Fibroblast of skin of back (primary cell): ENCODE data around the gene CARF.

ENCODE experiments used
- DNase-seq: peaks from one replicate; pipeline ENCODE4 v3.0.0-alpha.2; 2013

CARF gene

GRCh38 chr2:203021991-203022390, 109.9 kb downstream of the CARF start:
- DNase-seq: no peak

- peak; percentile 53 for DNase-seq
Measured at GRCh38 chr2:203022751-203023150, 110.7 kb downstream of the CARF start.

GRCh38 chr2:203025592-203025991, 113.5 kb downstream of the CARF start:
- DNase-seq: peak; percentile 5

DNA sequence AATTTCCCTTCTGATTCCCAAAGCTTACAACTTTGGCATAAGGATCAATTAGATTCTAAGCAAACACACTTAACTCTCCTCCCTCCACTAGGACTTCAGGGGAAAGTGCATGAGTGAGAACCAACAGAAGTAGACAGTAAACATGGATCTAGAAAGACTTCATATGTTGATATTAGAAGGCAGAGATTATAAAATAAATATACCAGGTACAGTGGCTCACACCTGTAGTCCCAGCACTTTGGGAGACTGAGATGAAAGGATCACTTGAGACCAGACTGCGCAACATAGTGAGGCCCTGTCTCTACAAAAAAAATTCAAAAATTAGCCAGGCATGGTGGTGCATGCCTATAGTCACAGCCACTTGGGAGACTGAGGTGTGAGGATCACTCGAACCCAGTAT, 118.5 kb downstream of the CARF start:
- DNase-seq: no peak

- DNase-seq: no peak
Measured at GRCh38 chr2:203030991-203031390, 118.9 kb downstream of the CARF start.

- no peak for DNase-seq
Measured at GRCh38 chr2:203033395-203033794, 121.3 kb downstream of the CARF start.

- DNase-seq: no peak
Measured at GRCh38 chr2:203035879-203036470, 123.9 kb downstream of the CARF start.
